Upper lobe of right lung (tissue), 1 donor: ENCODE data around the gene EPYC. TPM values are rescaled to one million over a fixed set of nuclear protein-coding genes. Genes with fewer than 3 reads are reported as not detected.
A peak's percentile ranks its signal among the peaks of the same experiment; 100 is the strongest.
"Not testable (repeated sequence)": the region's sequence is repeated elsewhere in the genome, so short reads cannot be mapped to it uniquely, and the experiment has no call there.

Experiments used
- ATAC-seq: fragments of 200-7000 bp; cut with Tn5 transposase; one replicate; pipeline ENCODE4 v1.9.1; 2020; ENCODE audit warnings: mild to moderate bottlenecking, moderate library complexity
- DNase-seq: peaks from one replicate; pipeline ENCODE4 v3.0.0-alpha.2; 2020
- H3K27ac ChIP-seq: fragments of 200-600 bp; one replicate; pipeline ENCODE4 v1.8.0; 2022
- H3K27me3 ChIP-seq: fragments of 200-600 bp; one replicate; pipeline ENCODE4 v1.8.0; 2022; ENCODE audit warnings: mild to moderate bottlenecking
- H3K36me3 ChIP-seq: fragments of 200-600 bp; one replicate; pipeline ENCODE4 v1.8.0; 2022
- H3K4me1 ChIP-seq: fragments of 200-600 bp; one replicate; pipeline ENCODE4 v1.8.0; 2022
- H3K4me3 ChIP-seq: fragments of 200-600 bp; one replicate; pipeline ENCODE4 v1.8.0; 2022; ENCODE audit warnings: mild to moderate bottlenecking
- H3K9me3 ChIP-seq: fragments of 200-600 bp; one replicate; pipeline ENCODE4 v1.8.0; 2022
- CTCF ChIP-seq: fragments of 200-600 bp; IDR thresholded peaks from one replicate; pipeline ENCODE4 v1.8.0; 2022; ENCODE audit warnings: antibody characterized with exemption
- intact Hi-C: fragments of 100-400 bp; cut with DNase I; formaldehyde crosslinking; loops from one replicate; pipeline ENCODE4 v1.11.0; 2022
- total RNA-seq: library from RNA; stranded (reverse); fragmentation: NEBNext Ultra II Directional; extraction: Animal tissue kit (Norgen Biotek cat#: 25700); gene quantifications from one replicate; pipeline ENCODE4 v1.2.1, GENCODE V29; 2021
- donor health status: DM: no; HTN: yes; CAD: no; lungs with severe emphysema.

Gene EPYC
- total RNA-seq, 1 donor from 2014 or later: not detected

GRCh38 chr12:90990611-90991010 lies 14.2 kb downstream of the EPYC start:
- DNase-seq (no peak), ATAC-seq (no peak)
- Histone ChIP-seq H3K4me1 (no peaks in the 10 kb centered on the region), H3K27ac (no peak overlapping the region), H3K27me3 (no peaks in the 10 kb centered on the region), H3K4me3 (no peak overlapping the region), H3K36me3 (no peaks in the 10 kb centered on the region), H3K9me3 (no peaks in the 10 kb centered on the region)
- no peak for TF ChIP-seq CTCF
- intact Hi-C loops: no loop called here

- no peak for TF ChIP-seq CTCF
- Histone ChIP-seq H3K27me3 (no peaks in the 10 kb centered on the region), H3K4me1 (no peaks in the 10 kb centered on the region), H3K4me3 (no peak overlapping the region), H3K9me3 (no peaks in the 10 kb centered on the region), H3K36me3 (no peaks in the 10 kb centered on the region), H3K27ac (no peak overlapping the region)
- intact Hi-C loops: no loop called here
- no peak for DNase-seq
- ATAC-seq: no peak
Observed at GRCh38 chr12:90989686-90990111, 15.1 kb downstream of the EPYC start.

GRCh38 chr12:90987520-90987919 lies 17.3 kb downstream of the EPYC start:
- H3K27me3 ChIP-seq: no peaks in the 10 kb centered on the region
- H3K4me3 ChIP-seq: no peak overlapping the region
- H3K36me3 ChIP-seq: no peaks in the 10 kb centered on the region
- ATAC-seq (no peak), DNase-seq (no peak)
- no peak overlapping the region for H3K27ac ChIP-seq
- TF ChIP-seq CTCF: peak; percentile 9
- no peaks in the 10 kb centered on the region for H3K9me3 ChIP-seq
- H3K4me1 ChIP-seq: no peaks in the 10 kb centered on the region
- intact Hi-C loops: no loop called here

- no peak overlapping the region for H3K4me3 ChIP-seq
- H3K36me3 ChIP-seq: no peaks in the 10 kb centered on the region
- H3K27me3 ChIP-seq: no peaks in the 10 kb centered on the region
- no peaks in the 10 kb centered on the region for H3K9me3 ChIP-seq
- ATAC-seq (no peak), DNase-seq (no peak)
- no peak for TF ChIP-seq CTCF
- no peak overlapping the region for H3K27ac ChIP-seq
- H3K4me1 ChIP-seq: no peaks in the 10 kb centered on the region
- intact Hi-C loops: no loop called here
Observed at GRCh38 chr12:90987101-90987500, 17.7 kb downstream of the EPYC start.

GRCh38 chr12:90985331-90985730 lies 19.4 kb downstream of the EPYC start:
- H3K4me1 ChIP-seq, H3K4me3 ChIP-seq, H3K36me3 ChIP-seq, ATAC-seq, H3K9me3 ChIP-seq, H3K27me3 ChIP-seq, DNase-seq, intact Hi-C loops, H3K27ac ChIP-seq: not testable (repeated sequence)

GRCh38 chr12:90984114-90984513 lies 20.7 kb downstream of the EPYC start:
- Histone ChIP-seq H3K27me3 (no peaks in the 10 kb centered on the region), H3K36me3 (no peaks in the 10 kb centered on the region), H3K9me3 (no peaks in the 10 kb centered on the region), H3K4me1 (no peaks in the 10 kb centered on the region), H3K4me3 (no peak overlapping the region), H3K27ac (no peak overlapping the region)
- DNase-seq (no peak), ATAC-seq (no peak)
- intact Hi-C loops: no loop called here
- no peak for TF ChIP-seq CTCF
